ENCODE data around the gene CLIP2. TPM values are rescaled to one million over a fixed set of nuclear protein-coding genes. Genes with fewer than 3 reads are reported as not detected.
A peak's percentile ranks its signal among the peaks of the same experiment; 100 is the strongest.
"Not testable (repeated sequence)": the region's sequence is repeated elsewhere in the genome, so short reads cannot be mapped to it uniquely, and the experiment has no call there.

CLIP2 gene
- total RNA-seq, 1 donor = 70.9 TPM

- H3K4me3 ChIP-seq (ENCODE audit: insufficient read depth, low read length) = no peak overlapping the region
- H4K20me1 ChIP-seq (ENCODE audit: insufficient read depth, low read length) = no peaks in the 10 kb centered on the region
- no peaks in the 10 kb centered on the region for H3K36me3 ChIP-seq (ENCODE audit: insufficient read depth, low read length)
- no peaks in the 10 kb centered on the region for H3K79me2 ChIP-seq (ENCODE audit: insufficient read depth, low read length)
- H3K27ac ChIP-seq (ENCODE audit: low read depth, low read length) = peak overlapping the region; percentile 36
- TF ChIP-seq CTCF (IDR thresholded peaks at IDR 0.05; ENCODE audit: extremely low read depth, low read depth, low read length) = no peak
- H3K27me3 ChIP-seq (ENCODE audit: insufficient read depth, low read length) = no peaks in the 10 kb centered on the region
- peaks cover 17% of the 10 kb centered on the region for H3K4me1 ChIP-seq (ENCODE audit: insufficient read depth, low read length)
- no peak overlapping the region for H3K4me2 ChIP-seq (ENCODE audit: insufficient read depth, low read length)
- DNase-seq (ENCODE audit: insufficient read length, low spot score, missing footprints) = peak; percentile 46
- no peaks in the 10 kb centered on the region for H3K9me3 ChIP-seq (ENCODE audit: low read depth, low read length)
- peak overlapping the region; percentile 76 for H2AFZ ChIP-seq (ENCODE audit: low read length)
Observed at GRCh38 chr7:74430961-74431466, 141.8 kb downstream of the CLIP2 start.

GRCh38 chr7:74437291-74437571, 148.0 kb downstream of the CLIP2 start:
- not testable (repeated sequence) for DNase-seq (ENCODE audit: insufficient read length, low spot score, missing footprints); H3K79me2 ChIP-seq (ENCODE audit: insufficient read depth, low read length); H3K27me3 ChIP-seq (ENCODE audit: insufficient read depth, low read length); H3K9me3 ChIP-seq (ENCODE audit: low read depth, low read length); H3K4me2 ChIP-seq (ENCODE audit: insufficient read depth, low read length); H3K27ac ChIP-seq (ENCODE audit: low read depth, low read length); H3K4me3 ChIP-seq (ENCODE audit: insufficient read depth, low read length); H4K20me1 ChIP-seq (ENCODE audit: insufficient read depth, low read length); H2AFZ ChIP-seq (ENCODE audit: low read length); H3K36me3 ChIP-seq (ENCODE audit: insufficient read depth, low read length); H3K4me1 ChIP-seq (ENCODE audit: insufficient read depth, low read length)

GRCh38 chr7:74438327-74438726, 149.1 kb downstream of the CLIP2 start:
- no peak overlapping the region for H2AFZ ChIP-seq (ENCODE audit: low read length)
- H3K4me2 ChIP-seq (ENCODE audit: insufficient read depth, low read length) = no peak overlapping the region
- H3K4me3 ChIP-seq (ENCODE audit: insufficient read depth, low read length) = no peak overlapping the region
- no peaks in the 10 kb centered on the region for H3K79me2 ChIP-seq (ENCODE audit: insufficient read depth, low read length)
- H3K36me3 ChIP-seq (ENCODE audit: insufficient read depth, low read length) = no peaks in the 10 kb centered on the region
- TF ChIP-seq CTCF (IDR thresholded peaks at IDR 0.05; ENCODE audit: extremely low read depth, low read depth, low read length) = no peak
- no peak overlapping the region for H3K27ac ChIP-seq (ENCODE audit: low read depth, low read length)
- H3K27me3 ChIP-seq (ENCODE audit: insufficient read depth, low read length) = no peaks in the 10 kb centered on the region
- no peaks in the 10 kb centered on the region for H4K20me1 ChIP-seq (ENCODE audit: insufficient read depth, low read length)
- peak; percentile 3 for DNase-seq (ENCODE audit: insufficient read length, low spot score, missing footprints)
- H3K9me3 ChIP-seq (ENCODE audit: low read depth, low read length) = no peaks in the 10 kb centered on the region
- H3K4me1 ChIP-seq (ENCODE audit: insufficient read depth, low read length) = no peaks in the 10 kb centered on the region

- H3K27ac ChIP-seq (ENCODE audit: low read depth, low read length) = no peak overlapping the region
- H3K27me3 ChIP-seq (ENCODE audit: insufficient read depth, low read length) = no peaks in the 10 kb centered on the region
- no peak overlapping the region for H3K4me2 ChIP-seq (ENCODE audit: insufficient read depth, low read length)
- DNase-seq (ENCODE audit: insufficient read length, low spot score, missing footprints) = no peak
- no peaks in the 10 kb centered on the region for H3K79me2 ChIP-seq (ENCODE audit: insufficient read depth, low read length)
- no peak for TF ChIP-seq CTCF (IDR thresholded peaks at IDR 0.05; ENCODE audit: extremely low read depth, low read depth, low read length)
- H4K20me1 ChIP-seq (ENCODE audit: insufficient read depth, low read length) = no peaks in the 10 kb centered on the region
- H3K36me3 ChIP-seq (ENCODE audit: insufficient read depth, low read length) = no peaks in the 10 kb centered on the region
- H2AFZ ChIP-seq (ENCODE audit: low read length) = no peak overlapping the region
- H3K4me1 ChIP-seq (ENCODE audit: insufficient read depth, low read length) = no peaks in the 10 kb centered on the region
- no peak overlapping the region for H3K4me3 ChIP-seq (ENCODE audit: insufficient read depth, low read length)
- H3K9me3 ChIP-seq (ENCODE audit: low read depth, low read length) = no peaks in the 10 kb centered on the region
Observed at GRCh38 chr7:74439541-74439940, 150.3 kb downstream of the CLIP2 start.

- DNase-seq (ENCODE audit: insufficient read length, low spot score, missing footprints); H3K4me1 ChIP-seq (ENCODE audit: insufficient read depth, low read length); H3K36me3 ChIP-seq (ENCODE audit: insufficient read depth, low read length); H3K27ac ChIP-seq (ENCODE audit: low read depth, low read length); H3K79me2 ChIP-seq (ENCODE audit: insufficient read depth, low read length); H2AFZ ChIP-seq (ENCODE audit: low read length); H3K4me2 ChIP-seq (ENCODE audit: insufficient read depth, low read length); H3K27me3 ChIP-seq (ENCODE audit: insufficient read depth, low read length); H3K4me3 ChIP-seq (ENCODE audit: insufficient read depth, low read length); H4K20me1 ChIP-seq (ENCODE audit: insufficient read depth, low read length); H3K9me3 ChIP-seq (ENCODE audit: low read depth, low read length): not testable (repeated sequence)
Observed at GRCh38 chr7:74440143-74440542, 150.9 kb downstream of the CLIP2 start.
